ENCODE measurements around the gene SMARCD2.

DNA sequence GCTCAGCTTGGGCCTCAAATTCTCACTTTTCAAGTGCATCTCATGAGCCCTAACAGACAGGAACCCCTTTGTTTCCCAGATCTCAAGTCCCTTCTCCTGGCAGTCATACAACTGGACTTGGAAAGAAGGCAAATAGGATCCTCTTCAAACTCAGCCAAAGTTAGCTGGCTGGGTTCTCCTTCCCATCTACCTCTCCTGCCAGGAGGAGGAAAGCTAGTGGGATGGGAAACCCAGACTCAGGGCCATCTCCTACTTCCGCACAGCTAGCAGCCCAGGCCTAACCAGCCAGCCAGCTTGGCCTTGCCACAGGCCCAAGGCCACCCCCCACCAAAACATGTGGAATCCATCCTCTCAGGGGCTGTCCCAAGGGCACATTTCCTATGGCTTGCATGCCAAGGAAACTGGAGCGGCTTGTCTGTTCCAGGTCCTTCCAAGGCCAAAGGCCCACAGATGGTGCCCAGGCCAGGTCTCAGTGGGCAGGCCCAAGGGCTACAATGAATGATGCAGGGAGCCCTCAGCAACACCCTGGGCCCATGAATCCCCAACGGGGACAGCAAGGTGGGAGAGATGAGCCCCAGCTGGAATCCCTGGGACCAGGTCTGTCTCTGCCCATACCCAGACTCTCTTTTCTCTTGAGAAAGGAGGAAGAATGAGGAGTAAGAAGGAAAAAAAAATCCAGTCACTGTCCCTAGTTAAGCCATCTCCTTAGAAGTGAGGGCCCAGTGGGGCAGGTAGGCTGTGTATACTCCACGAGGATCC is 1.7 kb downstream of the SMARCD2 start:
- no peak for TF ChIP-seq CTCF (conservative IDR thresholded peaks at IDR 0.05; ENCODE audit: low read length)
- no peak for TF ChIP-seq EZH2phosphoT487 (IDR thresholded peaks at IDR 0.05; ENCODE audit: borderline replicate concordance, low read depth, low read length)

Measured in OCI-LY7 (cell line).